GM18511 (cell line): ENCODE measurements around the gene DOK5.

Experiments used
- ATAC-seq: cut with Tn5 transposase; IDR thresholded peaks from one replicate; pipeline ENCODE4 v1.9.1; 2021; ENCODE audit warnings: mild to moderate bottlenecking, moderate library complexity; ENCODE audit not compliant: unreplicated experiment

DOK5 gene

DNA sequence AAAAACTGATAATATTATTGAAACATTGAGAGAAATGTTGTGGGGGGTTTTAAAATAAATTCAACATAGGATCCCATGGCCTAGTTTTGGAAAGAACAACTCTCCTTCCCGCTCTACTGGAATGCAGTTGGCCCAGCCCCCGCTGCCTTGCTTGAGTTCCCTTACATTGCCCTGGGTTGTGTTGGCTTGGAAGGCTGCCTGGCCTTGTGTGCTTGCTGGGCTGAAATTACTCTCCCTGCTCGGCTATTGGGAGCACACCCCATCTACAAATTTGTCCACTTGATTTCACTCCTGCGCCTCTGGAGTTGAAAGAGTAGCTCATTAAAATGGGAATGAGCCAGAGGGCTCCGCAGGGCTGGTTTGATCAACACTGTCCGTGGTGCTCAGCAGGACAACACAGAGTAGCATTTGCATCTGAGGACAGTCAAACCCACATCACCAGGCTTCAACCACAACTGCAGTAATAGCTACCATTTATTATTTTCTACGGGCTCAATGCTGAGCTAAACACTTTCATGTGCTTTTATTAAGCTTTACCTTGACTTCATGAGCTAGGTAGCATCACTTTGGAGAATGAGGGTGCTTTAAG lies 35.2 kb downstream of the DOK5 start:
- ATAC-seq = no peak

DNA sequence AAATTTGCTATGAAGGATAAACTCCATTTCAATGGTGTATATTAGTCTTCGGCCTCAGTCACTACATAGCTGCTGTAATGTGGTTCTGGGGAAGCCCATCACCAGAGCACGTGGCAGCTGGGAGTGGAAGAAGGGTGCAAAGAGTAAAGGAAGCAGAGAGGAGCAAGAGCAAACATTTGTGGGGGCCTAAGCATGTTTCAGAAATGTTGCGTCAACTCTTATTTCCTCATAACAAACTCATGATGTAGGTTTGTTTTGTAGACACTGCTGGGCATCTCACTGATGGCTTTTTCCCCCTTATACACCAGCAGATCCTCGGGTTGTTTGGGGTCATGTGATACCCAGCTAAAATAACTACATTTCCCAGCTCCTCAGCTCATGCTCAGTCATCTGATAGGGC lies 37.3 kb downstream of the DOK5 start:
- no peak for ATAC-seq

DNA sequence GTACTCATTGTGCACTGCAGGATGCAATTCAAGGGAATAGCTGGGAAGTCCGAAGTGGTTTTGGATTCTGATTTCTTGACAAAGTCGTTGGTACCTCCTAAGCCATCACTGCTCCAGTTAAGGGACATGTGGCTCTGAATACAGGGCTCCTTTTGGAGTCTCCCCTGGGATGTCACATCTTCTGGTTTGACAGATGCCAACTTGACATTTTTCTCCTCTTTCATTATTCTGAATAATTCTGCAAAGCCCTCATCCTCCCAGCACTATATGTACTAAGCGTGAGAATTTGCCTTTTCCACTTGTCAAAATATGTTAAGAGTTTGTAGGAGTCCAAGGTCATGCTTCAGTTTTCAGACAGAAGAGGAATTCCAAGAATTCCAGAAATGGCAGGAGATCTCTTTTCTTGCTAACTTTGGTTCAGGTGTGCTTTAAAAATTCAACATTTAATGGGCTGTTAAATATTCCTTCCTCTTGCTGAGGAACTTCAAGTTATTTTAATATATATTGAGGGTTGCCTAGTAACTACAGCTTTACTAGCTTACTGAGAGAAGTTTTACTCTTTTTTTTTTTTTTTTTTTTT lies 38.7 kb downstream of the DOK5 start:
- ATAC-seq = no peak

DNA sequence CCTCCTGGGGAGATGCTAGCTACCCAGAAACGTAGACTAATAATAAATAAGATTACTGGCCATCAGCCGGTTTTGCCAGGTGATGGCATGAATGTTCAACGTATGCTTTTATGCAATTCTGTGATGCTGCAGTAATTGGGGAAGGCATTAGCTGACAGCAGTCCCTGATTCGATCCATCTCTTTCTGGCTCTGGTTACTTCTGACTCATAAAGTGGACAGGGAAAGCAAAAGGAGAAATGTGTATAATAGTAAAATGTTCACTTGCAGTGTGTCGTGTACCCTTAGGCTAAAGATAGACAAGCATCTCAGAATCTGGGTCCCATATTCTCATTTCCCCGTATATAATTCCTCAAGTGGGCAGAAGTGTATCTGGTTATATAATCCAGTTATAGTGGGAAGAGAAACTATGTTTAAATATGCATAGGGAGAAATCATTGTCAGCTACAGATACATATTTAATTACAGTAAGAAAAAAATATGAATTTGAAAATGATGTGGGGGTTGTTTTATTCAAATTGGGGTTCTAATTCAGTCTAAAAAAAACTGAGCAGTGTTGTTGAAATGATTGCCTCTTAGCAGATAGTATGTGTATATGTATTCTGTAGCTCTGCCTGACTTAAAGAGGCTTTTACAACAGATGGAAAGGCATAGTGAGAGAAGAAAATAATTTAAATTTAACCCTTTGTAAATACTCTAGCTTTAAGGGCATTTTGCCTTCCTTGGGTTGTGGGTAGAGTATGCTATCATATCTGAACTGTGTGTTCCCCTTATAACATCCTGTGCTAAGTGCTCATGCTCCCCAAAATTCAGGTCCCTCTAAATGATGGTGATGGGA lies 40.6 kb downstream of the DOK5 start:
- ATAC-seq = no peak

DNA sequence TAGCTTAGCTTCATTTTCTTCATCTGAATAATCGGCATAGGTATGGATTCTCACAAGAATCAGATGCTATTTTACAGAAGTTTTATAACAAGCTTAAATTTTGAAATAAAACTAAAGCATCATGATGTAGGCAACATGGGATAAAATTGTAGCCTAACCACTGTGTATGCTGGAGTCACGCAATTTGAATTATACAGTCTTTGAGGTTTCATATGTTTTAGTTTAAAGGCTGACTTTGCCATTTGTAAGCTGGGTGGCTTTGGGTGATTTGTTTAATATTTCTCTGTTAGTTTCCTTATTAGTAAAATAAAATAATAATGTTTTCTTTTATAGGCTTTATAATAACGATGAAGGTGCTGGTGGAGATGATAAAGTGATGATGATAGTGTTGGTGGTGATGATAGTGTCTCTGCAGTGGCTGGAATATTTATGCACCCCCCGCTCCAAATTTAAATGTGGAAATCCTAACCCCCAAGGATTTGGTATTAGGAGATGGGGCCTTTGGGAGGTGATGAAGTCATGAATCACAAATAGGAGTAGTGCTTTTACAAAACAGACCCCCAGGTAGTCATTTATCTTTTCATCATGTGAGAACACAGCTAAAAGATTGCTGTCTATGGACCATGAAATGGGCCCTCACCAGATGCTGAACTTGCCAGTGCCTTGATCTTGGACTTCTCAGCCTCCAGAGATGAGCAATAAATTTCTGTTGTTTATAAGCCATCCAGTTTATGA lies 42.0 kb downstream of the DOK5 start:
- no peak for ATAC-seq

DNA sequence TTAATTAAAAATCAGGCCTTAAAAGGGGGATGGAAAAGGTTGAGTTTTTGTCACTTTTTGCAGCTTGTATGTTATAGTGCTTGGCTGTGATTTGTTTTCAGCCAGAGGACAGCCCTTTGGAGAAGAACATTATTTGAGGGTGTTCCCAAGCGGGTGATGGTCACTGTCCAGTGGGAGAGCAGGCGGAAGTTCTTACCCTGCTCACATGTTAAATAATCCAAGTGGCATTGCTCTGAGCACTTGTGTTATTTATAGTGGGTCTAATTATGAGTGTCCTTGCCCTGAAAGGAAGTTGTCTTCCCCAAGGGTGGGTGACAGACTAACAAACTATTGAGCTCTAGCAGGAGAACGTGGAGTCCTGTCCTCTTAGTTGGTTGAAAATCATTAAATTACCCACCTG lies 49.5 kb downstream of the DOK5 start:
- ATAC-seq = no peak

DNA sequence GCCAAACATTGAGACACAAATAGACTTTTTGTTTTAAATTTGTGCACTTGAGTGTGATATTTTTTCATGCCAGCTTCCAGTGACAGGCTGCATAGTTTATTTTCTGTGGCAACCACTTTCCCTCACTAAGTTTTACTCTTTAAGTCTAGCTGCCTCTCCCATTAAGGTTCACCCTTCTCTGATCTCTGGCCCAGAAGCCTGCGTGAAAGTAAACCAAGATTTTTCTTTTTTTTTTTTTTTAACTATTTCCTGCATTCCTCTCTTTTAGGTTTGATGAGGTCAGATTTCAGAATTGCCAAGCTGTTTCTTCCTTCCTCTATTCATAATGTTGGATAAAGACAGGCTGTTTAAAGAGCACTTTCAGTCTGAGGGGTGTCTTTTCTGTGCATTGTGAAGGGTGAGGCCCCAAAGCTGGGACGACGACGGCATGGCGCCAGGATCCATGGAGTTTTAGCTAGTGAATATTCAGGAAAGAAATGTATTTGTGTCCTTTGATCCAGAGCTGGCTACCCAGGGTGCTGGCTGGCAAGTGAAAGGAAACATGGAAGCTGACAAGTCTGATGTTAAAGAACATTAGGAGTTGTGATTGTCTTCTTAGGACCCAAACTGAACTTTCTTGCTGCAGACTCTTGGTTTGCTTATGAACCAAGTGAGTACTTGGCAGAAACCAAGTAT lies 50.7 kb downstream of the DOK5 start:
- no peak for ATAC-seq

DNA sequence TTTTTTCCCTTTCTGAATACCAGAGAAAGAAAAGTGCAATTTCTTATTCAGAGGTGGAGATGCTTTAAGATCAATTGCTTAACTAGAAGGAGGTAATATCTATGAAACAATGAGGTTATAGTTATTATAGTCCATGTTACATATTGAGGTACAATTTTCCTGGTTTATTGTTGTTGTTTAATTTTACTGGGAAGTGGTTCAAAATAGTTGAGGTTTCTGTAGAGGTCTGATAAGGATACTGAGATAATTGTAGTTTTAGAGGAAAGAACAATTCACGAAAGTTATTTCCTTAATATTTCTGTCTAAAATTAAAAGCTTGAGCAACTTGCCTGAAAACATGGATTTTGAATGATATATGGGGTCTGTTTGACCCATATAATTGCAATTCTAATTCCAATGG lies 51.4 kb downstream of the DOK5 start:
- ATAC-seq = no peak

DNA sequence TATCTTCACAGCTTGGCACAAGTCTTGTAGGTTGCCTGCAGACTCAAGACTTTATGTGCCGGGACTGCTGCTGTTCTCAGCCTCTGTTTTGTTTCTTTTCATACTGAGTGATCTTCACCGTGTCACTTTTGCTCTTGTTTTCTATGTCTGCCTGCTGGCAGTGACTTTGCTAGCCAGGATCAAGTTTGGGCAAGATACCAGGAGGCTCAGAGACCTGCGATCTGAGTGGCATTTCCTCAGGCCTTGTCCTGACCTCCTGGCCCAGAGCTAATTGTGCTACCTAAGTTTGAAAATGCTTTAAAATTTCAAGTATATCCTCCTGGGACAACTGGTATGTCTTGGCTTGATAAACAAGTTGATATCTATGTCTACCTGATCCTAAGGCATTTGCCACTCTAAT lies 57.2 kb downstream of the DOK5 start:
- no peak for ATAC-seq

DNA sequence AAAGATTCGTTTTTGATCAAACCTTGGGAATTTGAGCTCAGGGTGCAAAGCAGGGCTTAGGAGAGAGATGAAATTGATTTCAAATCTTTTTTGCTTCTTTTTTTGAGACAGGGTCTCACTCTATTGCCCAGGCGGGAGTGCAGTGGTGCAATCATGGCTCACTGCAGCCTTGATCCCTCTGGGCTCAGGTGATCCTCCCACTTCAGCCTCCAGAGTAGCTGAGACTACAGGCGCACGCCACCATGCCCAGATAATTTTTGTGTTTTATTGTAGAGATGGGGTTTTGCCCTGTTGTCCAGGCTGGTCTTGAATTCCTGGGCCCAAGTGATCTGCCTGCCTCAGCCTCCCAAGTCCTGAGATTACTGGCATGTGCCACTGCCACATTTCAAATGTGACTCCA lies 58.7 kb downstream of the DOK5 start:
- ATAC-seq = no peak

DNA sequence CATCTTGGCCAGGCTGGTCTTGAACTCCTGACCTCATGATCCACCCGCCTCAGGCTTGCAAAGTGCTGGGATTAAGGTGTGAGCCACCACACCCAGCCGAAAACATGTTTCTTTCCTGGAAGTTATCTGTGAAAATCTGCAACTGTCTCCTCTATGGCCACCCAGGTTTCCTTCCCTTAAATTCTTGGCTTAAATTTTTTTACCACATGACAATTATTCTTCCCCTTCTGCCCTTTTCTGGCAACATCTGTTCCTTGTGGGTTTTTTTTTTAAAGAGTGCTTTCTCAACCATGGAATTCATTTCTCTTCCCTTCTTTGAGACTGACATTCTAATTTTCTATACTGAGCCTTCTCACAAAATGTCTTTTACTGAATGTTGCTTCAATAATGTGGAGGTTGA lies 59.6 kb downstream of the DOK5 start:
- ATAC-seq = no peak

DNA sequence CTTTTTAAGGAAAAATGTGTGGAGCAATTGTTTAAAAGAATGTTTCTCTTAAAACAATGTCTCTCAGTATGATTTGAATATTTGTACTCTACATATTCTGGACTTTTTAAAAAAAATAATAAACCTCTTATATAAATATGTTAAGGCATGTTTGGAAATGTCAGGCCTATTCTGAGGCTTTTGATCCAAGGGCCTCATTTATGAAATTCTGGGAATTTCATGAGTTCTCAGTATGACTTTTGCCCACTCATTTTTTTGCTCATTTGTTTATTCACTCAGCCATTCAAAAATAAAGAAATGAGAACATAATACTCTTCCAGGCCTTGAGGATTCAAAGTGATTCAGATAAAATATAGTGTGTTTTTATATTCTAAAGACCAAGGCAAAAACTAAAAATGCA lies 60.4 kb downstream of the DOK5 start:
- no peak for ATAC-seq

DNA sequence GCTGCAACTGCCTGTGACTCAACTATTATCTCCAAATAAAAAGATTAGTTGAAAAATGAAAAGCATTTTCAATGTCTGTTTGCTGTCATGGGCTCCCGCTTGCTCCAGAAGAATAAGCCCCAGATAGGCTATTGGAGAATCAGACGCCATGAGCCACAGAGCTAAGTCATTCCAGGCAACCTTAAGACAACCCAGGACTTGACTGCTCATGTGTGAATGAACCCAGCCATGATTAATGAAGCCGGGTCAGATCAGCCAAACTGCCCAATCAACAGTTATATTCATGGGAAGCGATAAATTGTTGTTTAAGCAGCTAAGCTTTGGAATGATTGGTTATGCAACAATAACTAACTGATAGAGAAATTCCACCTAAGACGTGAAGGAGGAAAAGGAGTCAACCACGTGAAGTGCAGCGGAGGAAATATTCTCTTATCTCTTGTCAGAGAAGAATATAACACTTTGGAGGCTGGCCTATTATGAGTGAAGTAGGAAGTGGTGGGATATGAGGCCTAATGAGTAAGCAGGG lies 64.2 kb downstream of the DOK5 start:
- no peak for ATAC-seq

DNA sequence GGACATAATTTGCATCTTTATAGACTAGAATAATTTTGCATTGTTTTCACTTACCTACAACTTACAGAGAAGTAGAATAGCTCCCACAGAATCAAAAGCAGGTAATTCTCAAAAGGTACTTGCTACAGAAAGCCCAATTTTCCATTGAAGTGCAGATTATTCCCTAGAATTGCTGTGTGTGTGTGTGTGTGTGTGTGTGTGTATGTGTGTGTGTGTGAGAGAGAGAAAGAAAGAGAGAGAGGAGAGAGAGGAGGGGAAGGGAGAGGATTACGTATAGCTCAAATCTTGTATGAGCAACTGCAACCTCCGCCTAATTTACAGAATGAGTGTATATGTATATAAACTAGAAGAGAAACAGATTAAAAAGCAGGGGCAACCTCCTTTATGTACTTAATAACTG lies 68.0 kb downstream of the DOK5 start:
- ATAC-seq = no peak

DNA sequence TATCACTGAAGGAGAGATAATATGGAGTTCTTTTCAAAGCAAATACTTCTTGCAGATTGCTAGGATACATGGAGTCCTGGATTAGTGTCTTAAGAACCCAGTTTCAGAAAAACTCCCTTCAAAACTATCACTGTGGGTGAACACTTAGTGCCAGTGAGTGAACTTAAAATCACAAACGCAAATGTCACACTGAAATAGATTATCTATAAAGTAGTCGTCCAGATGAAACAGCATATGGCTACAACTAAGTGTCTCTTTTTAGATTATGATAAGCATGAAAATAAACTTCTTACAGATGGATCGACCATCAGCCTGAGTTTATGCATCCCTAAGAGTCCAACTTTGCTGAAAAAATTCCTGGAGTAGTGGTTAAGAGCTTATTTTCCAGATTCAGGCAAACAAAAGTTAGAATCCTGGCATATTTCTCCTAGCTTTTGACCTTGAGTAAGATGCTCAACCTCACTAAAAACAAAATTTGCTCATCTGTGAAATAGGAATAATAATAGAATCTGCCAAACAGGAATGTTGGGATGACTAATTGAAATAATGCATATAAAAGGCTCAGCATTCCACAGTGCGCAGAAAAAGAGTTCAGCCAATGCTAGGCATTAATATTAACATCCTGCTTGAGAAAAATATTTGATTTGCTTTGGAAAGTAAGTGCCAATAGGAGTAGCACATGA lies 70.4 kb downstream of the DOK5 start:
- no peak for ATAC-seq

DNA sequence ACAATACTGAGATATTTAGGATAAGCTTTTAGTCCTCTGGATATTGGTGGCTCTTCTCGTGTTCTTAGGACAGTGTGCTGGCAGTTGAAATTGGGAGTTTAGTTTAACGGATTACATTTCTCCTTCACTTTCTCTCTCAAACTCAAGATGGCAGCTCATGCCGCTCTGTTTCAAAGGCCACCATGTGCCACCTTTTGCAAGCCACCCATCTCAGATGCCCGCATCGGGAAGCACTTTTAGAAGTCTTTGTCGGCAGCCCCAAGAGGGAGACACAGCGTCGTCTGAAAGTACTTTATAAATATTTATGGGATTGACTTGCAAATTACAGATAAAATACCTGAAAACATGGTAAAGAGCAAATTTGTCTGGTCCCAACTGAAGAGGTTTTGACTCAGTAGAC lies 73.5 kb downstream of the DOK5 start:
- no peak for ATAC-seq

DNA sequence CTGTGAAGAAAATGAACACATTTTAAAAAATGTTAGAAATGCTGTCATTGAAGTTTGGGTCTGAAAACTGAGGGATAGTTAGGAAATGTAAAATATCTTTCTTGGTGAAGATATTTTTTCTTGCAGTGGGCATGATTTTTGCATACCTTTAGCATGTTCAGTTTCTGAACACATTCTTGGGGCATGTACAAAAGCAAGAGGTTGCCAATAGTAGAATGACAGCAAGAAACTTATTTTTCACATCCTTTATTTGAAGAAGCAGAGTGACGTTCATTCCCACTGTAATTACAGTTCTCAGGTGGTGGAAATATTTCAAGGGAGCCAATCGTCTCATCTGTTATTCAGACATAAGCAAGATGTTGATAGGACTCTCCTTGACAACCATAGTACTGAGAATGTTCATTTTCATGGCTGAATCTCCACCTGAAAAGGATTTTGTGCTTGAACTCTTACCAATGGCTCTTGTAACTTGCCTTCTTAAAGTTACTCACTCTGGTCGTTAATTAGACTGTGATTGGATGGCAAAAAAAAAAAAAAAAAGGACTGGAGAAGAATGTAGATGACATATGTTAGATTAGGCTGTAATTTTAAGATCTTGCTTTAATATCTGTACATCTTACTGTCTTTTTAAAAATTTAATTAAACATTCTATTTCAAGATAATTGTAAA lies 74.4 kb downstream of the DOK5 start:
- ATAC-seq = no peak

DNA sequence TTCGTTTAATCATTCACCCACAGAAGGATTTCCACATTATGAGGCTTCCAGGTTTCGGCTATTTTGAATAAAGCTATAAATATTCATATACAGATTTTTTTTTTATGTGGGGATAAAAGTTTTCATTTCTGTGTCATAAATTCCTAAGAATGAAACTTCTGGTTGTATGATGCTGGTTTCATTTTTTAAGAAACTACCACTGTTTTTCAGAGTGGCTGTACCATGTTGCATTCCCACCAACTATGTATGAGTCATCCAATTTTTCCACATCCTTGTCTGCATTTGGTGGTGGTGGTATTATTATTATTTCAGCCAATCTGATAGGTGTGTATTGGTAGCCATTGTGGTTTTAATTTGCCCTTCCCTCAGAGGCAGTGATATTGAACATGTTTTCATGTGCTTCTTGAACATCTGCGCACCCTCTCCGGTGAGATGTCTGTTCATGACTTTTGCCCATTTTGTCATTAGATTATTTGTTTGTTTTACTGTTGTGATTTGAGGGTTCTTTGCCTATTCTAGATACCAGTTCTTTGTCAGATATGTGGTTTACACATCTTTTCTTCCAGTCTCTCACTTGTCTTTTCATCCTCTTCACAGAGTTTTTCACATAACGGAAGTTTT lies 75.5 kb downstream of the DOK5 start:
- ATAC-seq = no peak

DNA sequence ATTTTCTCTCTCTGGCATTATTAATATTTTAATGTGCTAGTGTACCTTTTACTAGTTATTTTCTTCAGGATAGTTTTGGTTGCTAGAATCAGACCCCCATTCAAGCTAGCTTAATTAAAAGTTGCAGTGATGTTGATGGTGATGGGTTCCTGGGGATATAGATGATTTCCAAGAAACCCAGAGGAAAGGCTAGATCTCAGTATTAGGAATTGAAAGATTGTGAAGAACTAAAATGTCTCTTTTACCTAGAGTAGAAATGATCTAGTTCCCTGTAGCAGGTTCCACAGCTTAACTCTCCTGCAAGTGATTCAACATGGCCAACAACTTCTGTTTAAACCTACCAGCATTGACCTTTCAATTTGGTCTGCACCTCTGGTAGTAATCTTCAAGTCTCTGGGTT lies 78.6 kb downstream of the DOK5 start:
- no peak for ATAC-seq
